GM21526 (cell line): ENCODE measurements around the gene SEMA6B.
"Not testable (repeated sequence)": the region's sequence is repeated elsewhere in the genome, so short reads cannot be mapped to it uniquely, and the experiment has no call there.

Source experiments
- ATAC-seq: cut with Tn5 transposase; IDR thresholded peaks from one replicate; pipeline ENCODE4 v1.9.1; 2021; ENCODE audit warnings: moderate library complexity; ENCODE audit not compliant: unreplicated experiment, low FRiP score

SEMA6B gene

DNA sequence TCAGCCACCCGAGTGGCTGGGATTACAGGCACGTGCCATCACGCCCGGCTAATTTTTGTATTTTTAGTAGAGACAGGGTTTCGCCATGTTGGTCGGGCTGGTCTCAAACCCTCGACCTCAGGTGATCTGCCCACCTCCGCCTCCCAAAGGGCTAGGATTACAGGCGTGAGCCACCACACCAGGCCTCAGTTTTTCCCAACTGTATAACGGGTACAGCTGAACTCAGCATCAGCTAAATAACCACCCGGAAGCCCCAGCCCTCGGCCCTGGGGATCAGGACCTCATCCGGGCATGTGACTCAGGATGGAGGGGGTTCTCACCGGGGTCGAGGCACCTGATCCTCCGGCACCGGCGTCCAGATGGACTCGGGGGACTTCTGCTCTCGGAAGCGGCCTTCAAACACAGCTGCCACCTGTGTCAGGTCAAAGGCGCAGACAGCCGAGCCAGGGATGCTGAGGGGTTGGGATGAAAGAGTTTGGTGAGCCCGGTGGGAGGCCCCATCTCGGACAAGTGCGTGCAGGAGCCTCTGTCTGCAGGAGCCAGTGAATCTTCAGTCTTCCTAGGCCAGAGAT lies 8.9 kb downstream of the SEMA6B start:
- no peak for ATAC-seq

DNA sequence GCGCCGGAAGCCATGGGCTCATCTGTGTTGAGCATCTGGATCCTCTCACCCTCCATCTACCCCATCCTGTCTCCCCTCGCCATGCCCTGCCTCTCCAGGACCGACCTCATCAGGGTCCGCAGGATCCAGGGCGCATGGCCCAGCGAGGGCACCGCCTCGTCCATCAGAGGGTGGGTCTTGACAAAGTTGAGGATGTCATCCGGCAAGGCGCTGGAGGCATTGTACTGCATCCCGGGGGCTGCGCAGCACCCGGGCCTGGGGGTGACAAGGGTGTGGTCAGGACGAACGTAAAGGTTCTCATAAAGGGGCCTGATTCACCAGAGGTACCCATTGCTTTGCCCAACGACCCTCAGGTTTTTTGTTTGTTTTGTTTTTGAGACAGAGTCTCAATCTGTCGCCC lies 9.5 kb downstream of the SEMA6B start:
- ATAC-seq = no peak

DNA sequence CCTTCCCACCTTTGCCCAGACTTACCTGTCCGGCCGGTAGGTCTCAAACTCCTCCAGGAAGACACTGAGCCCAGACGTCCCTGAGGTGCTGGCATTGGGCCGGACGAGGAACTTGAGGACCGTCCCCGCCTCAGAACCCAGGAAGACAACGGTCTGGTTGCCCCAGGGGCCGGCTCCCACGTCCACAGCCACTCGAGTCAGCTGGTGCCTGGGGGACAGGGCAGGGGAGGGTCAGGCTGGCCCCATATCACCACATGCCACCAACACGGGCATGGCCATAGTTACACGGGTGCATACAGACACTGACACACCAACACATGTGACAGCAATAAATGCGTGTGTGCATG lies 11.3 kb downstream of the SEMA6B start:
- ATAC-seq = no peak

DNA sequence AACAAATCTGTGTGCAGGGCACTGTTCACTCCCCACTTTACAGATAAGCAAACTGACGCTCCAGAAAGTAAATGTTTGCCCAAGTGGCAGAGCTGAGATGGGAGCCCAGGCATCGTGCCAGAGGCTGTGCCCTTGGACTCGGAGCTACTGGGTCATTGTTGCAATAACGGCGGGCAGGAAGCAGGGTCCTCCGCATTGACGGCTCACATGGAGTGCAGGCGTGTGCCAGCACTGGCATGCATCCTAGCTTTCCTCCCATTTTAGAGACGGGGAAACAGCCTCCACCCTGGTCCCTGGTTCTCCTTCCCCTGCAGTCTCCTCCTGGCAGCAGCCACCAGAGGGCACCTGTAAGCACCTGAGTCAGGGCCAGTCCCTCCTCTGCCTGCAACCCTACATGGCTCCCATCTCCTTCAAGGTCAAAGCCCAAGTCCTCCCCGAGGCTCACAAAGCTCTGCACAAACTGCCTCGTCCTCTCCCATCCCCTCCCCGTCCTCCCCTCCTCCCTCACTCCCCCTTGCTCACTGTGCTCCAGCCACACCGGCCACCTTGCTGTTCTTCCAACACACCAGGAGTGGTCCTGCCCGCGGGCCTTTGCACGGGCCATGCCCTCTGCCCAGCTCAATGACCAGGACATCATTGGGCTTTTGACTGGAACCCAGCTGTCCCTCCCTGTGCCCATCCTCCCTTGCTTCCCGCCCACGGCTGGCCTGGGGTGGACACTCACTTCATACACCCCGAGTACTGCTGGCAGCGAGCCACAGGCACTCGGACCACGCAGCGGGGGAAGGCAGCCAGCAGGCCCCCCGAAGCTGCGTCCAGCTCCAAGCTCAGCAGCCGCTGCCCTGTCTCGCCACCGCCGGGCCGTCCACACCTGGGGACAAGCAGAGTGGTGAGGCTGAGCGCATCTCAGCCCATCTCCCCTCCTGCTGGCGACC lies 11.9 kb downstream of the SEMA6B start:
- ATAC-seq = no peak

DNA sequence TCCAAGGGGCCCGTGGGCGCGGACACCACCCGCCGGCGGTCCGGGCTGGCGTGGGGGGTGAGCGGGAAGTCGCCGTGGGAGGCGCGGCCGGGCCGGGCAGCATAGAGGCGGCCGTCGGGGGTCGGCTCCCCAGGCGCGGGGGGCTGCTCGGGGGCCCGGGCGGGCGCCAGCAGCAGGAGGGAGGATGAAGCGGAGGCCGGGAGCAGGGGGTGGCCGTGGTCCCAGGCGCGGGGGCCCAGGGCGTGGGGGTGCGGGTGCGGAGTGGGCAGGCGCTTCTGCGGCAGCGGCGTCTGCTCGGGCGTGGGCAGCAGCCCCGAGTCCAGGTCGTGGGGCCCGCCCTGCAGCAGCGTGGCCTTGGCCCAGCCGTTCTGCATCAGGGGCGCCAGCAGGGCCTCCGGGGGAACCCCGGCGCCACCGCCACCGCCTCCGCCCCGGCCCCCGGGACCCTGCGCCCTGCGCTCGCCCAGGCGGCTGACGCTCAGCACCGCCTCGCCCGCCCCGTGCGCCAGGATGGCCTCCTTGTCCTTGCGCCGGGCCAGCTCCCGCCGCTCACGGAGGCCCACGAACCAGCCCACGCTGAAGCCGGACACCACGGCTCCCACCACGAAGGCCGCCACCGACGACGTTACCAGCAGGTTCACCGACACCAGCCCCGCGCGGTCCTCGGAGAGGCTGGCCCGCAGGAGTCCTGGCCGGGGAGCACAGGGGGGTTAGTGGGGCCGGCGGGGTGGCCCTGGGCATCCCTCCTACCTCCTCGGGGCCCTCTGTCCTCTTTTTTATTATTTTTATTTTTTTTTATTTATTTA lies 15.4 kb downstream of the SEMA6B start:
- ATAC-seq = no peak

DNA sequence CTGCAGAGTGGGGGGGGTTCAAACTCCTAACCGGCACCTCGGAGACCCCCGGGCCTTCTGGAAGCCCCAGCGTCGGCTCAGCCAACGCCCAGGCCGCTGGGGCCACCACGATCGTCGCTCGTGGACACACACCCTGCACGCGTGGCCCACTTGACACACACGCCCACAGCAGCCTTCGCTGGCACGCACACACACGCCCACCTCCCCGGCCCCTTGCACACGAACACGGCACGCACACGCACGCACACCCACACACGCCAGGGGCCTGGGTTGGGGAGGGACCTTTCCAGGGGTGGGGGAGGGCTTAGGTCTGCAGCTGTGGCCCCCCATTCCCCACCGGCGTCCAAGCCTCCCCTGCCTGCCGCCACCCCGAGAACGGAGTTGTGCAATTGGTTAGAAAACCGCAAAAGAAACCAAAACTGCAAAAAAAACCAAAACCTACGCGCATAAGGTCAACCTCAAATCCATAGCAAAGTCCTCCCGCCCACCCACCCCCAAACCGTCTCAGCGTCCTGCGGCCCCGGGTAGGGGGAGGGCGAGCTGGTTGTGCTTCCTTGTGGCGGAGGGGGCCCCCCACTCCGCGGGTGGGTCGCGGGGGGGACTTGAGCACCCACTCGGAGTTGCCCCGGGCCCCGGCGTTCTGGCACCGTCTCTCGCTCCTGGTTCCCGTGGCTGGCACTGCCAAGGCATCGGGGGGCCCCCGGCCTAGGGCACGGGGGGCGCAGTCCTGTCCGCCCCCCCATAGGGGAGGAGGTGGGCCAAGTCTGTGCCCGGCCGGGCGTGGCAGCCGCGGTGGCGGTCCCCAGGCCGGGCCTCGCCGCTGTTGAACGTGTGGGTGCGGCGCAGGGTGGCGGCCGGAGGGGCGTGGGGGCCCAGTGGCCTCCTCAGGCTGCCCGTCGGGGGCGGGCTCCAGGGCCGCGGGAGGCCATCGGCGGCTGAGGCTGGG lies 16.3 kb downstream of the SEMA6B start:
- ATAC-seq = no peak

DNA sequence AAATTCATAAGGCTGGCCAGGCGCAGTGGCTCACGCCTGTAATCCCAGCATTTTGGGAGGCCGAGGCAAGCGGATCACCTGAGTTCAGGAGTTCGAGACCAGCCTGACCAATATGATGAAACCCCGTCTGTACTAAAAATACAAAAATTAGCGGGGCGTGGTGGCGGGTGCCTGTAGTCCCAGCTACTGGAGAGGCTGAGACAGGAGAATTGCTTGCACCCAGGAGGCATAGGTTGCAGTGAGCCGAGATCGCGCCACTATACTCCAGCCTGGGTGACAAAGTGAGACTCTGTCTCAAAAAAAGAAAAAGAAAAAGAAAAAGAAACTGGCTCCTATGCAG lies 17.7 kb downstream of the SEMA6B start:
- ATAC-seq = not testable (repeated sequence)

DNA sequence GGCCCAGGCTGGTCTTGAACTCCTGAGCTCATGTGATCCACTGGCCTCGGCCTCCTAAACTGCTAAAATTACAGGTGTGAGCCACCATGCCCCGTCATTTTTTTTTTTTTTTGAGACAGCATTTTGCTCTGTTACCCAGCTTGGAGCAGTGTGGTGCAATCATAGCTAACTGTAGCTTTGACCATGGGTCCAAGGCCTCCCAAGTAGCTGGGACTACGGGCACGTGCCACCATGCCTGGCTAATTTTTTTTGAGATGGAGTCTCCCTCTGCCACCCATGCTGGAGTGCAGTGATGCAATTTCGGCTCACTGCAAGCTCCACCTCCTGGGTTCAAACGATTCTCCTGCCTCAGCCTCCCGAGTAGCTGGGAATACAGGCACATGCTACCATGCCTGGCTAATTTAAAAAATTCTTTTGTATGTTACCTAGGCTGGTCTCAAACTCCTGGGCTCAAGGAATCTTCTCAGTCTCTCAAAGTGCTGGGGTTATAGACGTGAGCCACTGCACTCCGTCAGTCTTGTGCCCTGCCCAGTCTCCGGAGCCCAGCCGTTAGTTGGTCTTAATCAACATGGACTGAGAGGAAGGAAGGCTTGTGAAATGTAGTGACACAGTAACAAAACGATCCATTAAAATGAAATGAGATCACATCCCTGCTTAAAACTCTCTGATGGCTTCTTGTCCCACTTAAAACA lies 18.2 kb downstream of the SEMA6B start:
- no peak for ATAC-seq

DNA sequence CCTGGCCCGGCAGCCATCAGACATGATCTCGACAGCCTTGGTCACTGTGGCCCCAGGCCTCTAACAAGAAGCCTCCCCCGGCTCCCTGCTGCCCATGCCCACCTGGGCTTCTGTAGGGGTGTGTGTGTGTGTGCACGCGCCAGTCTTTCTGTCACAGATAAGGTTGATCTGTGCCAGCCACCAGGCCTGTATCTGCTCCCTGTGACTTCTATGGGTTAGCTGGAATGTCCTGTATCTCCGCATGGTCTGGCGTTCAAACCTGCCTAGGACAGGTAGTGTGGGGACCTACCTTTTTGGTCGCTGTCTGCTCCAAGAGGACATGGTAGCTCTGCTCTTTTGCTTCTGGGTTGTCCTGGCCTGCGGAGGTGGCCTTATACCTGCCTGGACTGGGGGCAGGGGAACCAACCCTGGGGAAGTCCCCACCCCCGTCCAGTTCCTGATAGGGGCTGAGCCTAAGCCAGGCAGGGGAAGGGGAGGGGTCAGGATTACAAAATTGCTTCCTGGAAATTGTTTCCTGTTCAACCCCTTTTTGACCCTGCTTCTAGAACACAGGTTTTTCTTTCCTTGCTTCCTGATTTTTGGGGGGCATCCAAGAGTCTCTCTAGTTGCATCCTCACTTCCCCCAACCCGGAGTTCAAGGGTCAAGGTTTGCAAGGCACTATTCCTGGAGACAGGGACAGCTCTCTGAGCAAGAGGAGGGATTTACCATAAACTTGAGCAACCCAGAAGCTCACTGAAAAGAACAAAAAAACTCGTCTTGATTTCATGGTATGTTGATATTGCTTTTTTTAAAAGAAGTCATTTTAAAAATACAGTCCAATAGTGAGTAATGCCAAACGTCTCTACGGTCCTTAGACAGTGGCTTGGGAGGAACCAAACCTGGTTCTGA lies 19.5 kb downstream of the SEMA6B start, which contains the start of gene LRG1:
Gene LRG1 (minus strand): TSS at position 344 of the 889 bp plus-strand sequence. CDS start 23 bp downstream, at position 321.
- no peak for ATAC-seq

DNA sequence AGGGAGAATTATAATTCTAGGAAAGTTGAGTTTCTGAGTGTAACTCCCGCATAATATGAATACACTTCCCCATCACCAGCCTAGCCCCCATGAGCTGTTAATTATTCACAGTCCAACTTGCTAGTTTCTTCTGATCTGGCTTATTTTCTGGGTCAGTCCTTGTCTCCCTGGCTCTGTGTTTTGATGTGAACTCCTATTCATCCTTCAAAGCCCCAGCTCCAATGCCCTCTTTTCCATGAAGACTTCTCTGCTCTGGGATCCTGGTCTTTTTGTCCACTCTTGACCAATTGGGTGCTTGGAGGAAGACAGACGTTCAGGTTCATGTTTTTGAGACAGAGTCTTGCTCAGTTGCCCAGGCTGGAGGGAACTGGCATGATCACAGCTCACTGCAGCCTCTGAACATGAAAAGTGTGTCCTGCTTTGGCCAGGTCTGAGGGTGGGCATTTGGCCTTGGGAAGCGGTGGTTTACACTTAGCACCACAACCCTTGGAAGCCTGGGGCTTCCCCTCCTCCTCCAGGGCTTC lies 20.3 kb downstream of the SEMA6B start:
- ATAC-seq = no peak

DNA sequence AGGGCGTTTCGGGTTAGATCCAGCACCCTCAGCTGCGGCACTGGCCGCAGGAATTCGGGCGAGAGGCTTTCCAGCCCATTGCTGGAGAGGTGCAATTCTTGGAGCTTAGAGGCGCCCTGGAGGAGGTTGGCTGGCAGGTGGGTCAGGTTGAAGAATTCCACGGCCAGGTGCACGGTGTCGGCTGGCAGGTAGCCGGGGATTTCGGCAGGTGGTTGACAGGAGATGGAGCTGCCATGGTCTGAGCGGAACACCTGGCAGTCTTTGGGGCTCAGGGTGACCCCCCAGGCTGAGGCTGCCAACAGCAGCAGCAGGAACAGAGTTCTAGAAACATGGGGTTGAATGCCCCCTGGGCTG lies 20.9 kb downstream of the SEMA6B start:
- no peak for ATAC-seq

DNA sequence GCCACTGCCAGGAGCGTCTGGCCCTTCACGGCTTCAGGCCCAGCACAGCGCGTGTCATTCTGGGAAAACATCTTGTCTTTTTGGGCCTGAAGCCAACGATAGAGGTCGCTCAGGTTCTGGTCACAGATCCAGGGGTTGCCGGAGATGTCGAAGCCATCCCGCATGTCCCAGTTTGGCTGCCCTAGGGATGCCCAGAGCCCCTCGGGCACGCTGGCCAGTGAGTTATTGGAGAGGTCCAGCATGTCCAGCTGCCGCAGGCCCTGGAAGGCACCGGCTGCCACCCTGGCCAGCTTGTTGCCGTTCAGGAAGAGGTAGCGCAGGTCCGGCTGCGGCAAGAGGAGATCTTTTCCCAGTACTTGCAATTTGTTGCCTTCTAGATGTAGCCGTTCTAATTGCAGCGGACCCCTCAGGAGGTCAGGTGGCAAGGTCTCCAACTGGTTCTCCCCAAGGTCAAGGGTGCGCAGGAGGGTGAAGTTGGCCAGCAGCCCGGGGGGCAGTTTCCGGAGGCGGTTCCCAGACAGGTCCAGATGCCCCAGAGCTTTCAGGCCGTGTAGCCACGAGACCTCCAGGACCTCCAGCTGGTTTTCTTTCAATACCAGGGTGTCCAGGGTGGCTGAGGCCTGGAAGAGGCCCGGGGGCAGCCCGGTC lies 21.4 kb downstream of the SEMA6B start:
- ATAC-seq = no peak

DNA sequence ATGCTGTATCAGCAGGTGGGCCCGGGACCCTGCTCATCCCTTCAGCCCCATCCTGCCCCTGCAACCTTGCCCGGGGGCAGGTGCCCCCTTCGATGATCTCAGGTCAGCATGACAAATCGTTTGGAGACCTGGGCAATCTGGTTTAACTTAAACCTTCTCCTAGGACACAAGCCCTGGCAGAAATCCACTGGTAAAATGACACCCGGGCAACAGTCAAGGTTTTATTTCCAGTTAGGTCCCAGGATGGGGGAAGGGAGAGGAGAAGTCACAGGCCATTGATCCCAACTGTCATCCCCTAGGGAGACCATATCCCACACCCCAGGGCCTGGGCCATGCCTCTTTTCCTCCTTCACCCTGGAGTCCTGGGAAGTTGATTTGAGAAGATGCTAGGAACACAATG lies 22.7 kb downstream of the SEMA6B start:
- no peak for ATAC-seq

DNA sequence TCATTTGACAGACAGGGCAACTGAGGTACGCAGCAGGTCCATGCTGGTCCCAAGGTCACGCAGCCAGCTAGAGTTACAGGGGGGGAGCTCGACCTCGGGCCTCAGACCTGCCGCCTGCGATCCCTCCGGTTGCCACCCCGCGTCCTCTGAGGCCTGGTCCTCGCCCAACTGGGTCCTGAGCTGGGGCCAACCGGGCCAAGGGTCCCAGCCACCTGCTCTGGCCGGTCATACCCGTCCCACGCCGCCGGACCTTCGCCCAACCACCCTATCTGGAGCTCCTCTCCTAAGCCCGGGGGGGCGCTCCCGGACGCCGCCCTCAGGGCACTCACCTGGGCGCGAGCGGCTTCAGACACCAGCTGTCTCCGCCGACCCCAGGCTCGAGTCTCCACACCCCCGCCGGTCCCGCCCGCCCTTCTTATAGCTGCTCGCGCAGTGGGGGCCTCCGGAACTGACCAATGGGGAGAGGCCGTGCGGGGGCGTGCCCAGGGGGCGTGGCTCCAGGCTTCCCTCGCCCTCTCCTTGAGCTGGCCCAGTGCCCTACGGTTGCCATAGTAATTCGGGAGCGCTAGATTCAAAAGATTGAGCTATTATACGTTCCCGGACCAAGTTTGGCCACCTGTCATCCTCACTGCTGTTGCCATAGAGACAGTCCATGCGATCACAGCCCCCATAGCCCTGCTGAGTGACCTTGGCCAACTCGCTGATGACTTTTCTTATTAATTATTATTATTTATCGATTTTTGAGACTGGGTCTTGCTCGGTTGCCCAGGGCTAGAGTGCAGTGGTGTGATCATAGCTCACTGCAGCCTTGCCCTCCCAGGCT lies 24.4 kb downstream of the SEMA6B start, which contains the start of gene PLIN5:
Gene PLIN5 (minus strand): TSS at position 389 of the 823 bp plus-strand sequence. CDS start 1,150 bp downstream, outside the sequence.
- no peak for ATAC-seq

DNA sequence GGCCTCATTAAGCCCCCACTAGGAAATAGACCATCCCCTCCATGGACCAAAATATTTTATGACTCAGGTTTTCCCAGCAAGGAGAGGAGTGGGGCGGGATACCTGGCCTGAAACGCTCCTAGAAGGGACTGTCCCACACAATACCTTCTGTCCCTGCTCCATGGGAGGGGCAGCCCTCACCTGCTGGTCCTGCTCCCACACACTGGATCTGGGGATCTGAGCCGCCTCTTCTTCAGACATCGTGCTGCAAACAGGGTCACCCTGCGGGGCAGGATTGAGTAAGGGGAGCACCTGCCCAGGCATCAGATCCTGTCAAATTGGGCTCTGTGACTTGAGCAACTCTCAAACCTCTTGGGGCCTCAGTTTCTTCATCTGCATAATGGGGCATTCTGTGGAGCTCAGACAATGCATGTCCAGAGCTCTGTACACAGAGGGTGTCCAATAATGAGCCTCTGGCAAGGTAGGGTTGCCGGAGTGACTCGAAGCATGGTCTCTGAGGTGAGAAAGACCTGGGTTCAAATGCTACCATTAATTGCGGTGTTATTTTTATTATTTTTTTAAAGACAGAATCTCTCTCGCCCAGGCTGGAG lies 25.6 kb downstream of the SEMA6B start:
- no peak for ATAC-seq

DNA sequence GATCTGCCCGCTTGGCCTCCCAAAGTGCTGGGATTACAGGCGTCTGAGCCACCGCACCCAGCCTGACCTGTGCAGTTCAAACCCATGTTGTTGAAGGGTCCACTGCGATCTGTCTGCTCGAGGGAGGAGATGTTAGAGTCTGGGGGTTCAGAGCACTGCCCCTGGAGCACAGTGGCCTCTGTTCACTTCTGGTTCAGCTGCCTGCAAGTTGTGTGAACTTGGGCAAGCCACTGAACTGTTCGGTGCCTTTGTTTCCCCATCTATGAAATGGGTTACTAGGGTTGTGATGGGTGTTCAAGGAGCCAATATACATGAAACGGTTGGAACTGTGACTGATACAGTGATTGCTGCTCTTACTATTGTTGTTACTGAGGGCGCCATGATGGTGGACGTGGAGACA lies 26.1 kb downstream of the SEMA6B start:
- ATAC-seq = no peak
